Activated naive CD4-positive, alpha-beta T cell treated with anti-CD3 and anti-CD28 coated beads, Interleukin-2, amount 10 ng/mL, durations not matched to agents 7 days and 5 days (primary cell): ENCODE results near the gene FGF14.
"Not testable (repeated sequence)": the region's sequence is repeated elsewhere in the genome, so short reads cannot be mapped to it uniquely, and the experiment has no call there.

Experiments
- CTCF ChIA-PET: fragments of 350-600 bp; sonication (Branson Sonifier 250); formaldehyde crosslinking; loops from one replicate; lab custom pipeline; 2021; ENCODE audit warnings: antibody characterized with exemption; lab: Charles Lee
- DNase-seq: peaks from one replicate; pipeline ENCODE4 v3.0.0-alpha.2; 2020
- H3K27ac Mint-ChIP-seq: one replicate; pipeline ENCODE4 v1.8.0; 2021; ENCODE audit warnings: mild to moderate bottlenecking, moderate library complexity, mixed read lengths
- H3K27me3 Mint-ChIP-seq: one replicate; pipeline ENCODE4 v1.8.0; 2021; ENCODE audit warnings: mild to moderate bottlenecking, mixed read lengths
- H3K36me3 Mint-ChIP-seq: one replicate; pipeline ENCODE4 v1.8.0; 2021; ENCODE audit warnings: mixed read lengths
- H3K4me1 Mint-ChIP-seq: one replicate; pipeline ENCODE4 v1.8.0; 2021; ENCODE audit warnings: mixed read lengths
- H3K4me3 Mint-ChIP-seq: one replicate; pipeline ENCODE4 v1.8.0; 2021; ENCODE audit warnings: mild to moderate bottlenecking, moderate library complexity, mixed read lengths
- H3K9me3 Mint-ChIP-seq: one replicate; pipeline ENCODE4 v1.8.0; 2021; ENCODE audit warnings: mixed read lengths

Gene FGF14

GRCh38 chr13:102011455-102011854, 390.4 kb downstream of the FGF14 start:
- H3K27me3 Mint-ChIP-seq, H3K4me3 Mint-ChIP-seq, H3K4me1 Mint-ChIP-seq, DNase-seq, H3K27ac Mint-ChIP-seq, H3K36me3 Mint-ChIP-seq, H3K9me3 Mint-ChIP-seq, CTCF ChIA-PET: not testable (repeated sequence)

GRCh38 chr13:102003848-102004570, 397.8 kb downstream of the FGF14 start:
- H3K9me3 Mint-ChIP-seq, result no peaks in the 10 kb centered on the region
- H3K27ac Mint-ChIP-seq, result no peak overlapping the region
- no peaks in the 10 kb centered on the region for H3K4me1 Mint-ChIP-seq
- H3K4me3 Mint-ChIP-seq, result no peak overlapping the region
- DNase-seq, result no peak
- CTCF ChIA-PET, result no interaction called here
- no peaks in the 10 kb centered on the region for H3K27me3 Mint-ChIP-seq
- H3K36me3 Mint-ChIP-seq, result no peaks in the 10 kb centered on the region

GRCh38 chr13:102002287-102002686, 399.6 kb downstream of the FGF14 start:
- CTCF ChIA-PET, result no interaction called here
- Mint-ChIP-seq H3K27me3 (no peaks in the 10 kb centered on the region), H3K9me3 (no peaks in the 10 kb centered on the region), H3K4me1 (no peaks in the 10 kb centered on the region), H3K36me3 (no peaks in the 10 kb centered on the region), H3K27ac (no peak overlapping the region), H3K4me3 (no peak overlapping the region)
- no peak for DNase-seq

GRCh38 chr13:102000764-102001163, 401.1 kb downstream of the FGF14 start:
- Mint-ChIP-seq H3K36me3 (no peaks in the 10 kb centered on the region), H3K27ac (no peak overlapping the region), H3K27me3 (no peaks in the 10 kb centered on the region), H3K9me3 (no peaks in the 10 kb centered on the region), H3K4me1 (no peaks in the 10 kb centered on the region), H3K4me3 (no peak overlapping the region)
- CTCF ChIA-PET, result no interaction called here
- DNase-seq, result no peak

GRCh38 chr13:101998129-101998528, 403.7 kb downstream of the FGF14 start:
- CTCF ChIA-PET, result no interaction called here

GRCh38 chr13:101996954-101997353, 404.9 kb downstream of the FGF14 start:
- Mint-ChIP-seq H3K27ac (no peak overlapping the region), H3K4me3 (no peak overlapping the region), H3K27me3 (no peaks in the 10 kb centered on the region), H3K4me1 (no peaks in the 10 kb centered on the region), H3K36me3 (no peaks in the 10 kb centered on the region), H3K9me3 (no peaks in the 10 kb centered on the region)
- CTCF ChIA-PET, result no interaction called here
- DNase-seq, result no peak

More at GRCh38 chr13:101998129-101998528, 403.7 kb downstream of the FGF14 start:
- Mint-ChIP-seq H3K36me3 (no peaks in the 10 kb centered on the region), H3K9me3 (no peaks in the 10 kb centered on the region), H3K4me1 (no peaks in the 10 kb centered on the region), H3K4me3 (no peak overlapping the region), H3K27me3 (no peaks in the 10 kb centered on the region), H3K27ac (no peak overlapping the region)
- DNase-seq, result no peak

GRCh38 chr13:101989798-101990350, 412.0 kb downstream of the FGF14 start:
- CTCF ChIA-PET, result no interaction called here
- H3K4me3 Mint-ChIP-seq, result no peak overlapping the region
- peaks cover 5% of the 10 kb centered on the region for H3K9me3 Mint-ChIP-seq
- DNase-seq, result no peak
- H3K27me3 Mint-ChIP-seq, result no peaks in the 10 kb centered on the region
- H3K36me3 Mint-ChIP-seq, result no peaks in the 10 kb centered on the region
- H3K4me1 Mint-ChIP-seq, result no peaks in the 10 kb centered on the region
- no peak overlapping the region for H3K27ac Mint-ChIP-seq

- no peak overlapping the region for H3K4me3 Mint-ChIP-seq
- DNase-seq, result no peak
- H3K9me3 Mint-ChIP-seq, result peaks cover 5% of the 10 kb centered on the region
- no peak overlapping the region for H3K27ac Mint-ChIP-seq
- CTCF ChIA-PET, result no interaction called here
- H3K27me3 Mint-ChIP-seq, result no peaks in the 10 kb centered on the region
- H3K36me3 Mint-ChIP-seq, result no peaks in the 10 kb centered on the region
- H3K4me1 Mint-ChIP-seq, result no peaks in the 10 kb centered on the region
Measured at GRCh38 chr13:101988140-101988539, 413.7 kb downstream of the FGF14 start.

- H3K36me3 Mint-ChIP-seq, result no peaks in the 10 kb centered on the region
- CTCF ChIA-PET, result no interaction called here
- H3K27ac Mint-ChIP-seq, result no peak overlapping the region
Measured at GRCh38 chr13:101986316-101986715, 415.5 kb downstream of the FGF14 start.

GRCh38 chr13:101985321-101985720, 416.5 kb downstream of the FGF14 start:
- Mint-ChIP-seq H3K36me3 (no peaks in the 10 kb centered on the region), H3K4me3 (no peak overlapping the region), H3K27ac (no peak overlapping the region), H3K27me3 (no peaks in the 10 kb centered on the region), H3K4me1 (no peaks in the 10 kb centered on the region), H3K9me3 (peaks cover 5% of the 10 kb centered on the region)
- DNase-seq, result no peak
- CTCF ChIA-PET, result no interaction called here

More at GRCh38 chr13:101986316-101986715, 415.5 kb downstream of the FGF14 start:
- Mint-ChIP-seq H3K4me1 (no peaks in the 10 kb centered on the region), H3K27me3 (no peaks in the 10 kb centered on the region), H3K4me3 (no peak overlapping the region), H3K9me3 (peaks cover 5% of the 10 kb centered on the region)
- no peak for DNase-seq

GRCh38 chr13:101982903-101983302, 418.9 kb downstream of the FGF14 start:
- no peaks in the 10 kb centered on the region for H3K27me3 Mint-ChIP-seq
- CTCF ChIA-PET, result no interaction called here
- no peak overlapping the region for H3K27ac Mint-ChIP-seq

GRCh38 chr13:101979825-101980224, 422.0 kb downstream of the FGF14 start:
- no peaks in the 10 kb centered on the region for H3K36me3 Mint-ChIP-seq
- DNase-seq, result no peak
- no peak overlapping the region for H3K27ac Mint-ChIP-seq
- H3K9me3 Mint-ChIP-seq, result no peaks in the 10 kb centered on the region
- no peaks in the 10 kb centered on the region for H3K4me1 Mint-ChIP-seq
- H3K27me3 Mint-ChIP-seq, result no peaks in the 10 kb centered on the region
- no peak overlapping the region for H3K4me3 Mint-ChIP-seq
- CTCF ChIA-PET, result no interaction called here

More at GRCh38 chr13:101982903-101983302, 418.9 kb downstream of the FGF14 start:
- Mint-ChIP-seq H3K4me1 (no peaks in the 10 kb centered on the region), H3K36me3 (no peaks in the 10 kb centered on the region), H3K4me3 (no peak overlapping the region), H3K9me3 (peaks cover under 1% of the 10 kb centered on the region)
- no peak for DNase-seq

GRCh38 chr13:101978552-101979315, 423.1 kb downstream of the FGF14 start:
- H3K9me3 Mint-ChIP-seq, result no peaks in the 10 kb centered on the region
- CTCF ChIA-PET, result no interaction called here
- H3K27me3 Mint-ChIP-seq, result no peaks in the 10 kb centered on the region
- no peak for DNase-seq
- no peaks in the 10 kb centered on the region for H3K4me1 Mint-ChIP-seq
- no peak overlapping the region for H3K27ac Mint-ChIP-seq
- no peaks in the 10 kb centered on the region for H3K36me3 Mint-ChIP-seq
- H3K4me3 Mint-ChIP-seq, result no peak overlapping the region

- no peaks in the 10 kb centered on the region for H3K27me3 Mint-ChIP-seq
- H3K4me3 Mint-ChIP-seq, result no peak overlapping the region
- no peaks in the 10 kb centered on the region for H3K36me3 Mint-ChIP-seq
- H3K9me3 Mint-ChIP-seq, result no peaks in the 10 kb centered on the region
- H3K27ac Mint-ChIP-seq, result no peak overlapping the region
- no peak for DNase-seq
- H3K4me1 Mint-ChIP-seq, result no peaks in the 10 kb centered on the region
- CTCF ChIA-PET, result no interaction called here
Measured at GRCh38 chr13:101977475-101977874, 424.4 kb downstream of the FGF14 start.

GRCh38 chr13:101972191-101972590, 429.7 kb downstream of the FGF14 start:
- Mint-ChIP-seq H3K4me1 (no peaks in the 10 kb centered on the region), H3K4me3 (no peak overlapping the region), H3K9me3 (no peaks in the 10 kb centered on the region), H3K27ac (no peak overlapping the region), H3K36me3 (no peaks in the 10 kb centered on the region), H3K27me3 (no peaks in the 10 kb centered on the region)
- DNase-seq, result no peak
- CTCF ChIA-PET, result no interaction called here
